Endothelial cell of umbilical vein (primary cell): Measurements from ENCODE around the gene EVA1A. TPM values are rescaled to one million over a fixed set of nuclear protein-coding genes. Genes with fewer than 3 reads are reported as not detected.

ENCODE experiments used
- BruUV-seq: library from RNA; stranded (reverse); fragments of 400-500 nt; replicated peaks from 2 replicates; lab custom pipeline; 2021; lab: Mats Ljungman, UMichigan
- CTCF ChIA-PET: fragments of 300-600, 350-600 bp; sonication (Branson Sonifier 250); formaldehyde crosslinking; loops from one replicate; lab custom pipeline; 2021; ENCODE audit warnings: antibody characterized with exemption, inconsistent platforms; lab: Charles Lee
- POLR2A ChIA-PET: fragments of 300-600, 350-600 bp; sonication (Branson Sonifier 250); formaldehyde crosslinking; loops from one replicate; lab custom pipeline; 2021; ENCODE audit warnings: antibody characterized with exemption, inconsistent platforms; lab: Charles Lee
- DNase-seq: peaks from one replicate; pipeline ENCODE4 v3.0.0-alpha.2; 2011; ENCODE audit warnings: low read depth, low spot score
- FAIRE-seq: peaks from 2 replicates; lab custom pipeline; 2011; peaks lifted over from hg19 to GRCh38; lab: Jason Lieb, UNC
- H2AFZ ChIP-seq: 2 replicates; pipeline ENCODE4 v1.6.0; 2012; ENCODE audit warnings: low read depth, low read length, control low read depth, inconsistent platforms
- H3K27ac ChIP-seq: 2 replicates; pipeline ENCODE4 v1.5.1; 2011; ENCODE audit warnings: low read depth, mild to moderate bottlenecking, control low read depth, low read length, moderate library complexity; ENCODE audit not compliant: insufficient read depth
- H3K27me3 ChIP-seq, 2 experiments: 2 replicates each; pipeline versions ENCODE4 v1.6.0 to v1.6.1; 2011; ENCODE audit warnings: low read length in 2 of 2, mixed read lengths in 1 of 2; ENCODE audit not compliant: control insufficient read depth in 2 of 2, insufficient read depth in 2 of 2
- H3K36me3 ChIP-seq, 2 experiments: 2 replicates in 1 of 2; 3 replicates in 1 of 2; pipeline ENCODE4 v1.5.1; 2011; ENCODE audit warnings: low read length in 2 of 2, mild to moderate bottlenecking in 1 of 2, moderate library complexity in 1 of 2; ENCODE audit not compliant: control insufficient read depth in 2 of 2, insufficient read depth in 2 of 2; ENCODE audit errors: extremely low read depth in 1 of 2
- H3K4me1 ChIP-seq: 3 replicates; pipeline ENCODE4 v1.5.1; 2011; ENCODE audit warnings: mild to moderate bottlenecking, low read length; ENCODE audit not compliant: control insufficient read depth, insufficient read depth; ENCODE audit errors: extremely low read depth
- H3K4me2 ChIP-seq: 2 replicates; pipeline ENCODE4 v1.6.1; 2011; ENCODE audit warnings: low read length, control low read depth, mixed read lengths; ENCODE audit not compliant: insufficient read depth
- H3K4me3 ChIP-seq, 3 experiments: fragments of 200-600 bp in 1 of 3; sonication (generic), shearing (Covaris generic) in 1 of 3; replicated peaks in 1 of 3; 2 replicates each; pipeline ENCODE4 v1.5.1; 2011 to 2016; ENCODE audit warnings: control low read depth in 3 of 3, low read length in 3 of 3, mild to moderate bottlenecking in 2 of 3, inconsistent platforms in 1 of 3, low read depth in 1 of 3, moderate library complexity in 1 of 3; ENCODE audit not compliant: insufficient read depth in 1 of 3
- H3K79me2 ChIP-seq: 2 replicates; pipeline ENCODE4 v1.6.0; 2012; ENCODE audit warnings: low read length, inconsistent platforms; ENCODE audit not compliant: control insufficient read depth, insufficient read depth
- H3K9ac ChIP-seq: replicated peaks from 2 replicates; pipeline ENCODE3; 2011; ENCODE audit warnings: low read length, control low read depth; ENCODE audit not compliant: insufficient read depth; ENCODE audit errors: extremely low read depth
- H3K9me1 ChIP-seq: replicated peaks from 3 replicates; pipeline ENCODE4 v1.6.0; 2011; ENCODE audit warnings: mild to moderate bottlenecking, low read length; ENCODE audit not compliant: control insufficient read depth, insufficient read depth; ENCODE audit errors: extremely low read depth
- H3K9me3 ChIP-seq: replicated peaks from 2 replicates; pipeline ENCODE4 v1.5.1; 2012; ENCODE audit warnings: low read length, inconsistent platforms; ENCODE audit not compliant: control insufficient read depth, insufficient read depth
- H4K20me1 ChIP-seq: replicated peaks from 2 replicates; pipeline ENCODE3; 2011; ENCODE audit warnings: mild to moderate bottlenecking, low read length; ENCODE audit not compliant: control insufficient read depth, insufficient read depth; ENCODE audit errors: extremely low read depth
- CTCF ChIP-seq, 2 donors: IDR thresholded peaks; 1 replicate in 1 of 2; 2 replicates in 1 of 2; pipeline ENCODE4 v1.5.1; 2011; ENCODE audit warnings: low read length in 2 of 2, mild to moderate bottlenecking in 2 of 2, moderate library complexity in 2 of 2, control low read depth in 1 of 2, inconsistent platforms in 1 of 2, low read depth in 1 of 2; ENCODE audit not compliant: insufficient read depth in 1 of 2; ENCODE audit errors: extremely low read depth in 1 of 2
- EZH2 ChIP-seq: IDR thresholded peaks from 2 replicates; pipeline ENCODE4 v1.6.1; 2012; ENCODE audit warnings: borderline replicate concordance, low read depth, mild to moderate bottlenecking, moderate library complexity, low read length, inconsistent platforms; ENCODE audit not compliant: severe bottlenecking
- FOS ChIP-seq: IDR thresholded peaks from 2 replicates; pipeline ENCODE4 v1.6.1; 2011; ENCODE audit warnings: mild to moderate bottlenecking, low read length, moderate library complexity, borderline replicate concordance; ENCODE audit not compliant: insufficient read depth
- GATA2 ChIP-seq: IDR thresholded peaks from 2 replicates; pipeline ENCODE4 v1.7.0; 2011; ENCODE audit warnings: low read depth, mild to moderate bottlenecking, moderate library complexity, mixed read lengths, low read length; ENCODE audit not compliant: insufficient read length, insufficient read depth
- JUN ChIP-seq: IDR thresholded peaks from 2 replicates; pipeline ENCODE4 v1.6.1; 2011; ENCODE audit warnings: borderline replicate concordance, low read depth; ENCODE audit not compliant: insufficient read length, insufficient read depth
- MAX ChIP-seq: IDR thresholded peaks from 2 replicates; pipeline ENCODE4 v1.6.1; 2011; ENCODE audit not compliant: insufficient read depth, insufficient read length
- MYC ChIP-seq: IDR thresholded peaks from one replicate; pipeline ENCODE4 v1.6.1; 2011; ENCODE audit warnings: mild to moderate bottlenecking, low read depth, low read length
- POLR2A ChIP-seq: IDR thresholded peaks from 2 replicates; pipeline ENCODE4 v1.6.1; 2012; ENCODE audit warnings: low read depth, mild to moderate bottlenecking, control low read depth, low read length
- POLR2AphosphoS5 ChIP-seq: IDR thresholded peaks from 2 replicates; pipeline ENCODE4 v1.6.1; 2012; ENCODE audit warnings: low read depth, mild to moderate bottlenecking, control low read depth, low read length, moderate library complexity; ENCODE audit not compliant: insufficient read depth
- dilution Hi-C: fragments of 300-500 bp; cut with MboI; formaldehyde crosslinking; loops from one replicate; pipeline ENCODE4 v1.15.0; 2019; ENCODE audit warnings: low sequenced_read_pairs; ENCODE audit not compliant: extremely low pct_ligation_motif_present
- intact Hi-C: fragments of 100-400 bp; cut with micrococcal nuclease; formaldehyde crosslinking; loops from one replicate; pipeline ENCODE4 v1.10.0; 2022
- polyA plus RNA-seq, 4 experiments: library from polyadenylated mRNA; depleted of rRNA in 3 of 4; stranded (reverse) in 3 of 4; unstranded in 1 of 4; fragments of >200 nt; gene quantifications; 2 replicates each; pipeline versions ENCODE4 v1.2.1 to v1.2.3, GENCODE V29; 2011 to 2012; ENCODE audit warnings: missing spikeins in 1 of 4
- total RNA-seq: library from RNA; stranded (reverse); gene quantifications from 2 replicates; pipeline ENCODE4 v1.2.3, GENCODE V29; 2021

EVA1A gene
- total and polyA plus RNA-seq, 2 donors (not counting 3 experiments of a cell fraction or from before 2014, with no cell fraction given) = 52.6 to 66.5 TPM

GRCh38 chr2:75603477-75603876 lies 42.7 kb upstream of the EVA1A start:
- H3K4me1 ChIP-seq = peaks cover 1% of the 10 kb centered on the region
- H3K79me2 ChIP-seq = no peaks in the 10 kb centered on the region
- H3K27me3 ChIP-seq = no peaks in the 10 kb centered on the region
- TF ChIP-seq POLR2A (no peak), POLR2AphosphoS5 (no peak), CTCF (IDR thresholded peaks at IDR 0.05; ENCODE audit: extremely low read depth in 1 of 2, insufficient read depth in 1 of 2, low read depth in 1 of 2, low read length in 2 of 2) (no peak), MAX (no peak)
- no peak overlapping the region for H3K4me3 ChIP-seq
- no TSS peak for BruUV-seq
- no peak overlapping the region for H2AFZ ChIP-seq
- no peak overlapping the region for H3K9ac ChIP-seq
- CTCF ChIA-PET = interaction anchor here (1.4 to 5.2 kb wide), 3 partner anchors 9 to 135 kb away, joined by 3 to 108 read pairs (median 6); no protein-coding TSS in a partner anchor
- no peaks in the 10 kb centered on the region for H3K9me3 ChIP-seq
- H3K4me2 ChIP-seq = no peak overlapping the region
- H3K36me3 ChIP-seq = no peaks in the 10 kb centered on the region
- H3K27ac ChIP-seq = no peak overlapping the region
- no peak for FAIRE-seq
- dilution Hi-C loops = loop anchor here (25.0 kb wide), 1 partner anchor 141 kb away; no protein-coding TSS in a partner anchor
- POLR2A ChIA-PET = no interaction called here
- no peaks in the 10 kb centered on the region for H4K20me1 ChIP-seq
- intact Hi-C loops = no loop called here
- no peaks in the 10 kb centered on the region for H3K9me1 ChIP-seq
- no peak for DNase-seq

- intact Hi-C loops = no loop called here
- Histone ChIP-seq H3K4me2 (no peak overlapping the region), H3K4me1 (no peaks in the 10 kb centered on the region), H4K20me1 (no peaks in the 10 kb centered on the region), H3K4me3 (no peak overlapping the region), H3K9ac (no peak overlapping the region), H3K79me2 (no peaks in the 10 kb centered on the region), H3K9me1 (no peaks in the 10 kb centered on the region), H3K9me3 (no peaks in the 10 kb centered on the region), H3K36me3 (no peaks in the 10 kb centered on the region), H3K27me3 (no peaks in the 10 kb centered on the region), H2AFZ (no peak overlapping the region), H3K27ac (no peak overlapping the region)
- CTCF ChIA-PET = interaction anchor here (0.7 to 5.2 kb wide), 3 partner anchors 10 to 134 kb away, joined by 3 to 108 read pairs (median 3); no protein-coding TSS in a partner anchor
- no peak for DNase-seq
- dilution Hi-C loops = loop anchor here (25.0 kb wide), 1 partner anchor 141 kb away; no protein-coding TSS in a partner anchor
- no TSS peak for BruUV-seq
- no peak for TF ChIP-seq JUN
- no peak for TF ChIP-seq CTCF (IDR thresholded peaks at IDR 0.05; ENCODE audit: extremely low read depth in 1 of 2, insufficient read depth in 1 of 2, low read depth in 1 of 2, low read length in 2 of 2)
- TF ChIP-seq MAX = no peak
- no peak for TF ChIP-seq EZH2
- TF ChIP-seq GATA2 = no peak
- TF ChIP-seq FOS = no peak
- TF ChIP-seq POLR2A = no peak
- no peak for TF ChIP-seq POLR2AphosphoS5
- no peak for TF ChIP-seq MYC
- POLR2A ChIA-PET = no interaction called here
- FAIRE-seq = no peak
Observed at GRCh38 chr2:75602724-75603342, 42.1 kb upstream of the EVA1A start.
